GM19467 (cell line): ENCODE results near the gene SLC6A4.
"Not testable (repeated sequence)": the region's sequence is repeated elsewhere in the genome, so short reads cannot be mapped to it uniquely, and the experiment has no call there.

Experiments used
- ATAC-seq: cut with Tn5 transposase; IDR thresholded peaks from one replicate; pipeline ENCODE4 v1.9.1; 2021; ENCODE audit warnings: mild to moderate bottlenecking, moderate library complexity; ENCODE audit not compliant: unreplicated experiment

SLC6A4 gene

DNA sequence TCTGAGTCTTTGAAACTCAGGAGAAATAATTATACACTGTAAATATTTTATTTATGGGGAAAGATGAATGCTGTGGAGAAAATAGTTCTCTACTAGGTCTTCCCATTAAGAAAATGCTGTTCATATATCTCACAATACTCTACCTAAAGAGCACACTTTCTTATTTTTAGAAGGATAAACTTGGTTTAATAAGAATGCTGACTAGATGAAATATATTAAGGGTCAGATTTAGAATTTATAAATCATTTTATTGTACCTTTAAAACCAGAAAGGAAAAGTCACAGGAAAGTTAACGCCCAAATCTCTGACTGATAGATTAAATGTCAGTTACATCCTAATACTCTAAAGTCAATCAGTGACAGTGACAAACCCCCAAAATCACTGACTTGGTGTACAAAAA lies 48.7 kb downstream of the SLC6A4 start:
- ATAC-seq: no peak

- ATAC-seq: no peak
Measured at GRCh38 chr17:30176855-30177254, 58.6 kb downstream of the SLC6A4 start.

GRCh38 chr17:30174556-30174955 lies 60.9 kb downstream of the SLC6A4 start:
- ATAC-seq: no peak

DNA sequence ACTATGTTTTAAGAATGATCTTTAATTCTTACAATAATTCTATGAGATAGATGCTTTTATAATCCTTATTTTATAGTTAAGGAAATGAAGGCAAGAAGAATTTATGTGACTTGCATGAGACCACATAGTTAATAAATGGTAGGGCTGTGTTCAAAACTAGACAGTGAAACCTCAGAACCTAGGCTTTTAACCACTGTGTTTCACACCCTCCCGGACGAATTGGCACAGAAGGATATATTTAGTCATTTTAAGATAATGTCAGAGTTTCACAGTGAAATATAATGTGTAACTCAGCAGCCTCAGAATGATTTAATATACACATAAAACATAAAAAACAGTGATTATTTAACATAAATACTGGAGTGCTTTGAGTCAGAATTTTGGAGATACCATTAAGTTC lies 61.8 kb downstream of the SLC6A4 start:
- ATAC-seq: peak; percentile 88

- ATAC-seq: no peak
Measured at GRCh38 chr17:30172560-30172959, 62.9 kb downstream of the SLC6A4 start.

DNA sequence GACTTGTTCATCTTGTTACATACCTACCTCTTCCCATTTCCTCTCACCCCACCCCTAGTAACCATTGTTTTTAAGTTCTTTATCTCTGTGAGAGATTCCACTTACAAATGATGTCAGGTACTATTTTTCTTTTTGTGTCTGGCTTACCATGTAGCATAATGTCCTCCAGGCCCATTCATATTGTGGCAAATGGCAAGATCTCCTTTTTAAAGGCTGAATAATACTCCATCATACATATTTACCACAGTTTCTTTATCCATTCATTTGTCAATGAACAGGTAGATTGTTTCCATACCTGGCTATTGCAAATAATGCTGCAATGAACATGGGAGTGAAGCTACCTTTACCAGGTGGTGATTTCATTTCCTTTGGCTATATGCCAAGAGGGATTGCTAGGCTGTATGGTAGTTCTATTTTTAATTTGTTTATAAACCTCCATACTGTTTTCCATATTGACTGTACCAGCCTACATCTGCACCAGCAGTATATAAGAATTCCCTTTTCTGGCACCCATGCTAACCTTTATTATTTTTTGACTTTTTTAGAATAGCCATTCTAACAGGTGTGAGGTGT lies 65.0 kb downstream of the SLC6A4 start:
- ATAC-seq: no peak

DNA sequence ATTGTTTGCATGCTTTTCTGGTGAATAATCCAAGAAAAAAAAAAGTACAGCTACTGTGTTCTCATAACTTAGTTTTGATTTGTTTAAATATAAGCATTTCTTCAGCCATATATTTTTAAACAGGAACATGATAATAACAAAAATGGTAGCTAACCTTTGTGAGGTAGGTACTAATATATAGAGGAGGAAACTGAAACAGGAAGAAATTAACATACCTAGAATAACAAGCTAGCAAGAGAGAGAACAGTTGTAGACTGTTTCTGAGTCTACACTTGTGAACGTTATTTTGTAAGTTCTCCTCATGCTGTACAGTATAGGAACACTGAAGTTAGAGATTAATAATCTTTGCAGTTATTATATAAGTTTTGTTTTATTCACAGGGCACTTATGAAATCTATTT lies 69.5 kb downstream of the SLC6A4 start:
- no peak for ATAC-seq

- ATAC-seq: no peak
Measured at GRCh38 chr17:30165147-30165546, 70.3 kb downstream of the SLC6A4 start.

DNA sequence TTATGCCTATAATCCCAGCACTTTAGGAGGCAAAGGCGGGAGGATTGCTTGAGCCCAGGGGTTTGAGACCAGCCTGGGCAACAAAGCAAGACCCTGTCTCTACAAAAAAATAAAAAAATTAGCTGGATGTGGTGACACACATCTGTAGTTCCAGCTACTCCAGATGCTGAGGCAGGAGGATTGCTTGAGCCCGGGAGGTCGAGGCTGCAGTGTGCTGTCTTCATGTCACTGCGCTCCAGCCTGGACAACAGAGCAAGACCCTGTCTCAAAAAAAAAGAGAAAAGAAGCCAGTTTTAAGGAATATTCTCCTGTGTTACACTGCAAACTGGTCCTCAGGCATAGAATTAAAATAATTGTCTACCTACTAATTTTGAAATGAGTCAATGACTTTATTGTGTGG lies 71.0 kb downstream of the SLC6A4 start:
- no peak for ATAC-seq

GRCh38 chr17:30161601-30162000 lies 73.9 kb downstream of the SLC6A4 start:
- no peak for ATAC-seq

GRCh38 chr17:30160419-30161172 lies 74.9 kb downstream of the SLC6A4 start:
- no peak for ATAC-seq

GRCh38 chr17:30158896-30159625 lies 76.4 kb downstream of the SLC6A4 start:
- ATAC-seq: no peak

- ATAC-seq: no peak
Measured at GRCh38 chr17:30155389-30155788, 80.1 kb downstream of the SLC6A4 start.

DNA sequence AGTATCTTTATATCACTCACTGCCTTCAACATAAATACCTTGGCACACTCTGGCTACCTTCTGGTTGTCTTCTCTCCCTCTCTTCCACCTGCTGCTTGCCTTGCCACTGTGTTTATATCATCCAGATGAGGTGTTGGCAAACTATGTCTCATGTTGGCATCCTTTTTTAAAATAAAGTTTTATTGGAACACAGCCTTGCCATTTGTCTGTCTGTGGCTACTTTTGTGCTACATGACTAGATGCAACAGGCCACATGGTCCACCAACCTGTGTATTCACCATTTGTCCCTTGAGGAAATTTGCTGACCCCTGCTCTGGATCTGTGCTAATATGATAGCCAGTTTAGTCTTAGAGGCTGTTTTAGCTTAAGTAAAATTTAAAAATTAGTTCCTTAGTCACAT lies 82.0 kb downstream of the SLC6A4 start:
- ATAC-seq: no peak

GRCh38 chr17:30151471-30151870 lies 84.0 kb downstream of the SLC6A4 start:
- ATAC-seq: no peak

DNA sequence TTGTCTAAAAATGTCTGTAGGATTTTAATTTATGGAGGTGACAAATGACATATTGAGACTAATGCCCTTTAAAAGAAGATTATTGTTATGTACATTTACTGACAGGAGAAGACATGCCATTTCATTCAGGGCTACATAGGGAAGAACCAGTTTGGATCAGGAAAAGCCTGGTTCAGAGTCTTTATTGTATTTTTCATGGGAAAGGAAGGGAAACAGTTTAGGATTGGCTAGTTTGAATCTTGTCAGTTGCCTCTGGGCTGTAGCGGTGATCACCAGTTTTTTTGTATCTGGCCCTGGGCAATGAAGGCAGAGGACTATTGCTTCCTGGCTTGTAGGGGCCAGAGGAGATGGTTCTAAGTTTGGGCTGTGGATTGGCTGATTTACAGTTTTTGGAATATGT lies 87.1 kb downstream of the SLC6A4 start:
- no peak for ATAC-seq

DNA sequence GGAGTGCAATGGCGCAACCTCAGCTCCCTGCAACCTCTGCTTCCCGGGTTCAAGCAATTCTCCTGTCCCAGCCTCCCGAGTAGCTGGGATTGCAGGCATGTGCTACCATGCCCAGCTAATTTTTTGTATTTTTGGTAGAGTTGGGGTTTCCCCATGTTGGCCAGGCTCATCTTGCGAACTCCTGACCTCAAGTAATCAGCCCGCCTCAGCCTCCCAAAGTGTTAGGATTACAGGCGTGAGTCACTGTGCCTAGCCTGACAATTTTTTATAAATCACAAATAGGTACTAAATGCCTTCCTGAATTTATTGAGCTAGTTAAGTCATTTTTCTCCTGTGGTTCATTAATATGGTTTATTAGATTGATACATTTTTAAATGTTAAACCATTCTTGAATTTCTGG lies 87.6 kb downstream of the SLC6A4 start:
- not testable (repeated sequence) for ATAC-seq
